ENCODE results near the gene GOLGA6L2.
"Not testable (repeated sequence)": the region's sequence is repeated elsewhere in the genome, so short reads cannot be mapped to it uniquely, and the experiment has no call there.

Gene GOLGA6L2

GRCh38 chr15:23402140-23402539, 44.9 kb downstream of the GOLGA6L2 start:
- no peak for ATAC-seq
- TF ChIP-seq ZC3H10 (CRISPR knock-in tag; IDR thresholded peaks at IDR 0.05) (no peak), ESRRG (CRISPR knock-in tag; IDR thresholded peaks at IDR 0.05) (no peak), CREB5 (CRISPR knock-in tag; IDR thresholded peaks at IDR 0.05; ENCODE audit: low read depth) (no peak), ZFP30 (CRISPR knock-in tag; IDR thresholded peaks at IDR 0.05) (no peak), TCF4 (CRISPR knock-in tag; IDR thresholded peaks at IDR 0.05; ENCODE audit: borderline replicate concordance) (no peak), PATZ1 (CRISPR knock-in tag; IDR thresholded peaks at IDR 0.05; ENCODE audit: borderline replicate concordance) (no peak), TOX (CRISPR knock-in tag; IDR thresholded peaks at IDR 0.05; ENCODE audit: borderline replicate concordance) (no peak), ZNF70 (CRISPR knock-in tag; IDR thresholded peaks at IDR 0.05) (no peak), SNAI2 (CRISPR knock-in tag; IDR thresholded peaks at IDR 0.05) (no peak), TSHZ2 (CRISPR knock-in tag; IDR thresholded peaks at IDR 0.05) (no peak), BACH2 (CRISPR knock-in tag; IDR thresholded peaks at IDR 0.05; ENCODE audit: borderline replicate concordance) (no peak), OSR1 (CRISPR knock-in tag; IDR thresholded peaks at IDR 0.05) (no peak), GLIS3 (CRISPR knock-in tag; IDR thresholded peaks at IDR 0.05) (no peak), ZNF8 (CRISPR knock-in tag; IDR thresholded peaks at IDR 0.05) (no peak), CSDC2 (CRISPR knock-in tag; IDR thresholded peaks at IDR 0.05) (no peak), CSRNP3 (CRISPR knock-in tag; IDR thresholded peaks at IDR 0.05) (no peak)

- no peak for TF ChIP-seq ZFP3 (CRISPR knock-in tag; IDR thresholded peaks at IDR 0.05)
- TF ChIP-seq TCF4 (CRISPR knock-in tag; IDR thresholded peaks at IDR 0.05; ENCODE audit: borderline replicate concordance) = no peak
- no peak for TF ChIP-seq TOX (CRISPR knock-in tag; IDR thresholded peaks at IDR 0.05; ENCODE audit: borderline replicate concordance)
- no peak for TF ChIP-seq BACH2 (CRISPR knock-in tag; IDR thresholded peaks at IDR 0.05; ENCODE audit: borderline replicate concordance)
- TF ChIP-seq PATZ1 (CRISPR knock-in tag; IDR thresholded peaks at IDR 0.05; ENCODE audit: borderline replicate concordance) = no peak
- ATAC-seq = no peak
Observed at GRCh38 chr15:23401627-23402026, 45.4 kb downstream of the GOLGA6L2 start.

GRCh38 chr15:23399207-23399606, 47.8 kb downstream of the GOLGA6L2 start:
- ATAC-seq = not testable (repeated sequence)

GRCh38 chr15:23398357-23398756, 48.7 kb downstream of the GOLGA6L2 start:
- ATAC-seq = not testable (repeated sequence)

- no peak for TF ChIP-seq ZC3H10 (CRISPR knock-in tag; IDR thresholded peaks at IDR 0.05)
- TF ChIP-seq ISL1 (CRISPR knock-in tag; IDR thresholded peaks at IDR 0.05) = no peak
- TF ChIP-seq TSHZ2 (CRISPR knock-in tag; IDR thresholded peaks at IDR 0.05) = no peak
- TF ChIP-seq TCF4 (CRISPR knock-in tag; IDR thresholded peaks at IDR 0.05; ENCODE audit: borderline replicate concordance) = no peak
- no peak for ATAC-seq
Observed at GRCh38 chr15:23397779-23398178, 49.3 kb downstream of the GOLGA6L2 start.

Measured in SK-N-SH treated with all-trans-retinoic acid at 6 μM for 48 hours (cell line).